SK-N-MC (cell line): ENCODE measurements around the gene ZNF83.
A peak's percentile ranks its signal among the peaks of the same experiment; 100 is the strongest.
"Not testable (repeated sequence)": the region's sequence is repeated elsewhere in the genome, so short reads cannot be mapped to it uniquely, and the experiment has no call there.

Source experiments
- DNase-seq: peaks from one replicate; pipeline ENCODE4 v3.0.0-alpha.2; 2011; ENCODE audit warnings: low read depth, low spot score
- H3K27ac ChIP-seq: fragments of 200-600 bp; sonication (generic); 2 replicates; pipeline ENCODE4 v1.5.1; 2016; ENCODE audit warnings: mixed run types
- H3K36me3 ChIP-seq: fragments of 200-600 bp; sonication (generic); 2 replicates; pipeline ENCODE4 v1.6.1; 2017; ENCODE audit warnings: antibody characterized with exemption, low read length, mixed read lengths; ENCODE audit not compliant: insufficient read depth
- H3K4me3 ChIP-seq: fragments of 200-600 bp; sonication (generic); 2 replicates; pipeline ENCODE4 v1.5.1; 2016
- H3K9ac ChIP-seq: fragments of 200-600 bp; sonication (generic); 2 replicates; pipeline ENCODE4 v1.8.0; 2017; ENCODE audit warnings: mixed run types, mixed read lengths; ENCODE audit not compliant: insufficient read length
- H3K9me3 ChIP-seq: fragments of 200-600 bp; sonication (generic); 2 replicates; pipeline ENCODE4 v1.6.1; 2017; ENCODE audit warnings: low read depth, mild to moderate bottlenecking, antibody characterized with exemption, low read length, moderate library complexity, mixed read lengths
- EZH2 ChIP-seq: fragments of 200-600 bp; sonication (generic); IDR thresholded peaks from one replicate; pipeline ENCODE4 v1.6.1; 2017; ENCODE audit warnings: antibody characterized with exemption
- FOXP2 ChIP-seq: optimal IDR thresholded peaks from 2 replicates; pipeline ENCODE3; 2011; ENCODE audit warnings: mild to moderate bottlenecking, moderate library complexity; ENCODE audit not compliant: insufficient read depth; ENCODE audit errors: extremely low read length, control extremely low read depth
- POLR2AphosphoS5 ChIP-seq: IDR thresholded peaks from 2 replicates; pipeline ENCODE4 v1.6.1; 2012; ENCODE audit warnings: mild to moderate bottlenecking, low read depth, low read length, borderline replicate concordance

Gene ZNF83

GRCh38 chr19:52637718-52638585 lies at the start of gene ZNF83:
Gene ZNF83 (minus strand): TSS chr19:52638355.
- peak within 1 kb of the TSS; percentile 90 for H3K9ac ChIP-seq
- peak within 1 kb of the TSS; percentile 90 for H3K4me3 ChIP-seq

GRCh38 chr19:52687684-52688083 lies 49.5 kb upstream of the ZNF83 start:
- TF ChIP-seq EZH2, result no peak
- TF ChIP-seq FOXP2, result no peak
- no peak for TF ChIP-seq POLR2AphosphoS5
- no peak for DNase-seq
- no peak overlapping the region for H3K9ac ChIP-seq
- H3K27ac ChIP-seq, result no peak overlapping the region
- no peak overlapping the region for H3K4me3 ChIP-seq
- no peaks in the 10 kb centered on the region for H3K9me3 ChIP-seq
- H3K36me3 ChIP-seq, result no peaks in the 10 kb centered on the region; the same call in 1 of the 2 replicates

More at GRCh38 chr19:52637718-52638585, at the start of gene ZNF83:
- peak within 1 kb of the TSS; percentile 86; the same call in 1 of the 2 replicates for H3K27ac ChIP-seq
- H3K9me3 ChIP-seq, result no peaks in the 10 kb centered on the region
- peak; percentile 35 for DNase-seq
- TF ChIP-seq FOXP2 (no peak), POLR2AphosphoS5 (peak; percentile 81)
- no peaks in the 10 kb centered on the region for H3K36me3 ChIP-seq

GRCh38 chr19:52685811-52686210 lies 47.7 kb upstream of the ZNF83 start:
- Histone ChIP-seq H3K4me3 (no peak overlapping the region), H3K9me3 (no peaks in the 10 kb centered on the region), H3K36me3 (no peaks in the 10 kb centered on the region; the same call in 1 of the 2 replicates), H3K27ac (no peak overlapping the region), H3K9ac (no peak overlapping the region)
- no peak for DNase-seq
- TF ChIP-seq FOXP2 (no peak), EZH2 (no peak), POLR2AphosphoS5 (no peak)

GRCh38 chr19:52681216-52681615 lies 43.1 kb upstream of the ZNF83 start:
- not testable (repeated sequence) for DNase-seq, H3K4me3 ChIP-seq, H3K9ac ChIP-seq, H3K9me3 ChIP-seq, H3K27ac ChIP-seq, H3K36me3 ChIP-seq

GRCh38 chr19:52679598-52679997 lies 41.4 kb upstream of the ZNF83 start:
- TF ChIP-seq FOXP2, result no peak
- no peak for TF ChIP-seq POLR2AphosphoS5
- TF ChIP-seq EZH2, result no peak
- no peak overlapping the region for H3K27ac ChIP-seq
- no peaks in the 10 kb centered on the region; the same call in 1 of the 2 replicates for H3K36me3 ChIP-seq
- H3K9me3 ChIP-seq, result no peaks in the 10 kb centered on the region
- no peak overlapping the region for H3K9ac ChIP-seq
- DNase-seq, result no peak
- H3K4me3 ChIP-seq, result no peak overlapping the region

GRCh38 chr19:52675239-52675638 lies 37.1 kb upstream of the ZNF83 start:
- not testable (repeated sequence) for H3K4me3 ChIP-seq, H3K9me3 ChIP-seq, DNase-seq, H3K27ac ChIP-seq, H3K36me3 ChIP-seq, H3K9ac ChIP-seq

GRCh38 chr19:52673014-52673413 lies 34.9 kb upstream of the ZNF83 start:
- peaks cover 3% of the 10 kb centered on the region; the same call in 1 of the 2 replicates for H3K9me3 ChIP-seq
- no peaks in the 10 kb centered on the region; the same call in 1 of the 2 replicates for H3K36me3 ChIP-seq
- TF ChIP-seq POLR2AphosphoS5, result no peak
- no peak for TF ChIP-seq EZH2
- no peak for TF ChIP-seq FOXP2
- H3K4me3 ChIP-seq, result no peak overlapping the region
- no peak overlapping the region for H3K27ac ChIP-seq
- H3K9ac ChIP-seq, result no peak overlapping the region
- DNase-seq, result no peak

- peaks cover 3% of the 10 kb centered on the region; the same call in 1 of the 2 replicates for H3K9me3 ChIP-seq
- H3K9ac ChIP-seq, result no peak overlapping the region
- no peak overlapping the region for H3K27ac ChIP-seq
- H3K36me3 ChIP-seq, result no peaks in the 10 kb centered on the region; the same call in 1 of the 2 replicates
- H3K4me3 ChIP-seq, result no peak overlapping the region
- no peak for DNase-seq
- TF ChIP-seq FOXP2 (no peak), POLR2AphosphoS5 (no peak), EZH2 (no peak)
Measured at GRCh38 chr19:52670046-52670445, 31.9 kb upstream of the ZNF83 start.

GRCh38 chr19:52669586-52669985 lies 31.4 kb upstream of the ZNF83 start:
- Histone ChIP-seq H3K9ac (no peak overlapping the region), H3K9me3 (peaks cover 3% of the 10 kb centered on the region; the same call in 1 of the 2 replicates), H3K4me3 (no peak overlapping the region), H3K27ac (no peak overlapping the region), H3K36me3 (no peaks in the 10 kb centered on the region; the same call in 1 of the 2 replicates)
- no peak for DNase-seq
- TF ChIP-seq FOXP2, result no peak
- no peak for TF ChIP-seq POLR2AphosphoS5
- TF ChIP-seq EZH2, result no peak
